Measurements from ENCODE around the gene DNAJB4.
"Not testable (repeated sequence)": the region's sequence is repeated elsewhere in the genome, so short reads cannot be mapped to it uniquely, and the experiment has no call there.

DNAJB4 gene

DNA sequence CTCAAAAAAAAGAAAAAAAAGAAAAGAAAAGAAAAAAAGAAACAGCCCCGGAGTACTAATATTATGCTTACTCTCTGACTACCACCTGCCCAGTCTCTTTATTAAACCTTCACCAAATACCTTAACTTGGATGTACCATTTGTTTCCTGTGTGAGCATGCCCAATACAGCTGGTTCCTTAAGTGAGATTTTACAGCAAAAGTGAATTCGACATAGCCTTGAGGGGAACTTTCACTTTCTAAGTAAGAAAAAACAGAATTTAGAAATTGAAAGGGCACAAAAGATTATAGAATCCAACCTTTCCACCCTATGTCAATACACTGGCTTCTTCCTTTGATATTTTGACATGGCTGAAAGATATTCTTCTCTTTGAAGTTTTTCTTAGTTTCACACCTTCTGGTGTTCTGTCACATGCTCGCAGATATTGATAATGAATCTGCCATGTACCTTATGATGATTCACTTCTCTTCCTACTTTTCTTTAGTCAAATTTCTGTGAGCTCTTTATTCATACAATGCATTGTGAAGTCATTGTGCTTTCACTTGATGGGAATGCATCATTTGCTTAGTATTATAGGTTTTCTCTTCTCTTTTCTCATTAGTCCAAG is 35.8 kb downstream of the DNAJB4 start:
- DNase-seq = no peak

- DNase-seq = no peak
Observed at GRCh38 chr1:78043436-78043835, 38.7 kb downstream of the DNAJB4 start.

DNA sequence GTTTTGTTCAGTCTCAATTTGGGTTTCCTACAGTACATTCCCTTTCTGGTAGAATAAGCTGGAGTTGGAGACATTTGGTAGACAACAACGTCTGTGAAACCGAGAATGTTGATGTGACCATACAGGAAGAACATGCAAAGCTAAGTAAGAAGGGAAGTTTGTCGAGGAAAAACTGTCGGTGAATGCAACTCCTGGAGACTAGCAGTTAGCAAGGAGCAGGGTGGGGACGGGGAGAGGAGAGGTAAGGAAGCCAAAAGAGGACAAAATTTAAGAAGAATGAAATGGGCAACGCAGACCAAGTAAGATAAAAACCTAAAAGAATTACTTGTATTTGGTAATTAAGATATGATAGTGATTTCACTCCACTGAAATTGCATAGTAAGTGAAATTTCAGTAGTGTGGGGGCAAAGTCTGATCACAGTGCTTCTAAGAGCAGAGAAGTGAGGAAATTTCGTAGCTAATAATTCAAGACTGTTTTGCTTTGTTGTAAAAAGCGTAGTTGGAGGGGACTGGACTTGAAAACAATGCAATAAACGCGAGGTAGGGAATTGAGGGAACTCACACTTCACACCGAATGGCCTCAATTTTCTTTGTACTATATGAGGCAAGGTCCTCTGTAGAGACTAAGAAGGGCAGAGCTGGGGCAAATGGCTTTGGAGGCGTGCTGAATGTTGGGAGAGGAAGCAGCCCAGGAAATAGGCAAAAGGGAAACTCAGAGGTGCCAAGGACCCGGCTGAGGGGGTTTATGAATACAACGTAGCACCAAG is 40.2 kb downstream of the DNAJB4 start:
- no peak for DNase-seq

DNA sequence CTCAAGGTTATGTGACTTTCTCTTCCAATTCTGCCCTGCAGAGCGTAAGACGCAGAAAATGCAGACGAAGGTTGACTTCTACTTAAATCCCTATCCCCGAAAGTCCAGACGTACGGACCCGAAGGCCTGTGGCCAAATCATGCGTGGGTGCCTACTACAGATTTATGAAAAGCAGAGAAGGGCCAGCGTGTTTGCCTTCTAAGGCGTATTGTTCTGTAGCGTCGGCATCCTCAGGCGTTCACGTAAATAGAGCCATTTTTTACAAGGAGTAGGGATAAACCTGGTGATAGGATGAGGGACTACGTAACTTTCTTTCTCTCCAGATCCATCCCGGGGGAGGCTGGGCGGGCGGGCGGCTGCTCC is 40.8 kb downstream of the DNAJB4 start:
- no peak for DNase-seq

DNA sequence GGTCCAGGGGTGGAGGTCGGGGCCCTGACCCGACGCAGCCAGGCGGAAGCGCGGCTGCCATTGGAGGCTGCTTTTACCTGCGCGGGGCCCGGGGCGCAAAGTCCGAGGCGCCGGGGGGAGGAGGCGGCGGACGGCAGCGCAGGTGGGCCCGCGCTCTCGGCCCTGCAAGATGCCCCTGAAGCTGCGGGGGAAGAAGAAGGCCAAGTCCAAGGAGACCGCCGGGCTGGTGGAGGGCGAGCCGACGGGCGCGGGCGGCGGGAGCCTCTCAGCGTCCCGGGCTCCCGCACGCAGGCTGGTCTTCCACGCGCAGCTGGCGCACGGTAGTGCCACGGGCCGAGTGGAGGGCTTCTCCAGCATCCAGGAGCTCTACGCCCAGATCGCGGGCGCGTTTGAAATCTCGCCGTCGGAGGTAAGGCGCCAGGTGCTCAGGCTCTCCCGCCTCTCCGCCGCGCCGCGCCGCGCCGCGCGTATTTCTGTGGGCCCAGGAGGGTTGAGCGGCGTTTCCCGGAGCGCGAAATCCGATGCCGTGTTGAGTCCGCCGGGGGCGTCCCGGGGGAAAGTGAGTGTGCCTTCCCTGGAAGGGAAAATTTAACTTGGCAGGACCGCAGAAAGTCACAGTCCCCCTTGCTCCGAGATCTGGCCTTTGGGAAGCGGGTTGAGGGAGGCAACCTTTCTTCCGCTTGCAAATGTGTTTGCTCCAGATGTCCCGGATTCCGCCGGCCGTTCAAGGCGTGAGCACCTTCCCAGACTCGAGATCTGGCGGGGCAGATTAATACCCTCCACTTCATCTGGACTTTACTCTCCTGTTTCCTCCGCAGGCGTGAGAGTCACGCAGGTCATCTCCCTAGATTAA is 41.4 kb downstream of the DNAJB4 start, which contains the start of gene GIPC2:
GIPC2 (plus strand) TSS at position 41 of the 853 bp plus-strand sequence; CDS start at position 170, 129 bp downstream.
- peak; percentile 21 for DNase-seq

GRCh38 chr1:78047106-78047505 is 42.4 kb downstream of the DNAJB4 start:
- no peak for DNase-seq

- no peak for DNase-seq
Observed at GRCh38 chr1:78047631-78048030, 42.9 kb downstream of the DNAJB4 start.

- DNase-seq = no peak
Observed at GRCh38 chr1:78048446-78048845, 43.7 kb downstream of the DNAJB4 start.

GRCh38 chr1:78049396-78049795 is 44.7 kb downstream of the DNAJB4 start:
- no peak for DNase-seq

DNA sequence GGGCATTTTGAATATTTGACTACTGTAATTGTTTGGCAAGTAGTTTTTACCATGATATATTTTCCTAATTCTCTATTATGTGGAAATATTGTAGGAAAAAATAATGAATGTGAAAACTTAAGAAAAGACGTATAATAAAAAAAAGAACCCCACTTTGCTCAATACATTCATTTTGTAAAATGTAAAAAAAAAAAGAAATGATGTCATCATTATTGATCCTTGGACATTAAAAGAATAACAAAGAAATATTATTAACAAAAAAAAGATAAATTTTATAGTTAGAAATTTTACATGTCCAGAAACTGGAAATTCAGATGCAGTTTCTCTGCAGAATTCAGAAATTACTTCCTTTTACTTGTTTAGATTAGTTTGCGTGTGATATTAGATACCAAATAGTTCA is 46.3 kb downstream of the DNAJB4 start:
- no peak for DNase-seq

DNA sequence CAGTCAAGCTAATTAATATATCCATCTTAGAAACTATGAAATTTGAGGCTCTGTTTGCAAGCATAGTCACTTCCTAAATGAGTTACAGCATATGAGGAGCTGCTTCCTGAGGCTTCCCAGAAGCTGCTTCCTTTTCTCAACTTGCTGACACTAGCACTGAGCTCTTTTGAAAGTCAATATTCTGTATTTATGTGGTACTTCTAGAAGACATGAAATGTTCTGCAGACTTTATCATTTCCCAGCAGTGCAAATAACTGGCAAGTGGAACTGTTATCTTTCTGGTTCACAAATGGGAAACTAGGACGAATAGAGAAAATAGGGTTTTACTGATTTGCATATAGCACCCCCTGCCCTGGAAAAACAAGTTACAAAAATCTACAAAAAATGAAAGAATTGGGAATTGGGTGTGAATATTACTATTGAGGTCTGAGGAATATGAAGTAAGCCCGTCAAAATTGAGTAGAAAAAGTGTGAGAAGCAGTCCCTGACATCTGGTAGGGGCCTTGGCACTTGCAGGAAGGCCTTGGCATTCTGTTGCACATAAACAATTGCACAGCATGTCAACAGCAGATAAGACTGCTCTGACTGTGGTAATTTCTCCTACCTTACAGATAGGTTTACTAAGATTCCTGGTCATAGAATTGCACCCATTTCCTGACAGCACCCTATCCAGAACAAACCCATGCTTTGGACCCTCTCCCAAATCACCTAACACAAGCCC is 48.1 kb downstream of the DNAJB4 start:
- DNase-seq = no peak

GRCh38 chr1:78053498-78053897 is 48.8 kb downstream of the DNAJB4 start:
- DNase-seq = no peak

- DNase-seq = no peak
Observed at GRCh38 chr1:78054559-78054958, 49.8 kb downstream of the DNAJB4 start.

DNA sequence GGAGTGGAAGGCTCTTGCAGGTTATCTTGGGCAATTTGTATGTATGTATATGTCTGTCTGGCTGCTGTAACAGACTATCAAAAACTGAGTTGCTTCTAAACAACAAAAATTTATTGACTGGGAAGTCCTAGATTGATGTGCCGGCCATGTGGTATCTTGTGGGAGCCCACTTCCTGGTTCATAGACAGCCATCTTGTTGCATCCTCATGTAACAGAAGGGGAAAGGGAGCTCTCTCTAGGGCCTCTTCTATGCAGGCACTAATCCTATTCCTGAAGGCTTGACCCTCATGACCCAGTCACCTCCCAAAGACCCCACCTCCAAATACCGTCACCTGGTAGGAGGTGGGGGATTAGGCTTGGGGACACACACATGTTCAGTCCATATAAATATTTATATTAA is 50.2 kb downstream of the DNAJB4 start:
- no peak for DNase-seq

DNA sequence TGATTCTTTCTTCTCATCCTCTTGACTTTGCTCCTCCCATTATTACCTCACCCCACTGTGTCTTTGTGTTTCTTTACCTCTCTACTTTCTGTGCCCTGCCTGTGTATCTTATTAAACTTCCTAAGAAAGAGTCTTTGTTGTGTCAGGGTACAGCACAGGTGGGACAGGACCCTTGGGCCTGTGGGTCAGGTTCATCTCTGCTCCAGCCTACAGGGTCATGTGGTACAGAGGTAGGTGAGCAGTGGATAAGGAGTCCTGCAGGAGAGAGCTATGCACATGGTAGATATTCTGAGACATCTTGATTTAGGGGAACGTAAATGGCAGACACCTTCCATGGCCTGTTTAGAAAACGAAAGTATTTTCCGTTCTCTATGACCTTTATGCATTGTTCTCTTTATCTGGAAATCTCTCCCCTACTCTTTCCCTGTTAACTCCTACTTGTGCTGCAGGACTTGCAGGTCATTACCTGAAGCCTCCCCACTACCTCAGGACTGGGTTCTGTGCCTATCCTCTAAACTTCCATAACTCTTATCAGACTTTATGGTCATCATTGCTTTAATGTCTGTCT is 50.9 kb downstream of the DNAJB4 start:
- DNase-seq = no peak

DNA sequence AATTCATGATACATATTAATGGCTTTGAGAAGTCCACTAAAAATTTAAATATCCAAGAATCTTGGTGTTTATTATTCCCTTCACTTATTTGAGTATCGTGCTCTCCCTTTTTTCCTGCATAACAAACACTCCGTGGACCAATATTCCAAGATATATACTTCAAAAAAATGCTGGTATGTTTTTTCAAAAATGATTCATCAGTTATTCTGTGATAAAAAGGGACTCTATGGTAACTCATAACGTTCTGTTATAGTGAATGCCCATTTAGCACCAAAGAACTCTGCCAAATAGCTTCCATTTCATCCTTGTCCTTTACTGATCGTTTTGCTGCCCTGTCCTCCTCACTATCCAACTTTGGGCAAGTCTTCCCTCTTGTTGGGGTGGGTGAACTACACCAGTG is 53.9 kb downstream of the DNAJB4 start:
- no peak for DNase-seq

GRCh38 chr1:78060857-78061563 is 56.3 kb downstream of the DNAJB4 start:
- no peak for DNase-seq

DNA sequence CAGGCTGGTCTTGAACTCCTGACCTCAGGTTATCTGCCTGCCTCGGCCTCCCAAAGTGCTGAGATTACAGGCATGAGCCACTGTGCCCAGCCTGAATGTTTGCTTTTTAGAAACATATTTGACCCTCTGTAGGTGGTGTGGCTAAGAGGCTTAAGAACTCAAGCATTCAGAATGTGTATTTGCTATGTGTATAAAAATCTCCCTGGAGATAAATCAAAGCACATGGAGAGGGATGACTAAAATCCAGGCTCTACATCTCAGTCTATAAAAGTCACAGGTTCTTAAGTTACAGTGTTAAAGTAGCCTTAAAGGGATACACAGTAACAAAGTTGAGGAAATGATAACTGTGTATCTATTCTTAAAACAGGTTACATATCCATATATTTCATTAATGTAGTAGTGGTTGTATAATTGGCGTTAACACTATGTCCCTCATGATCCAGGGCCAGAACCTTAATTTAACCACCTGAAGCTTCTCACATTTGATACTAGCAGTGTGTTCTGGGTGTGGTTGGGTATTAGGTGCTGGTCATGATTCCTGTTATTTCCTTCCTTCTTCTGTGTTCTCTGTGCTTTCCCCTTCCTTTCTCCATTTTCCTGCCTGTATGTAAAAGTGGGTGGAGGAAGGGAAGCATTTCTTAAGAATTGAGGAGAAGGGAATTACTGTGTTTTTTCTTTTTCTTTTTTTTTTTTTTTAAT is 57.2 kb downstream of the DNAJB4 start:
- DNase-seq = no peak

- not testable (repeated sequence) for DNase-seq
Observed at GRCh38 chr1:78064886-78065285, 60.1 kb downstream of the DNAJB4 start.
